Measurements from ENCODE around the gene PJVK. TPM values are rescaled to one million over a fixed set of nuclear protein-coding genes. Genes with fewer than 3 reads are reported as not detected.

Gene PJVK
- total and polyA plus RNA-seq, 2 experiments from 2014 or later = 3.9 to 4.6 TPM

DNA sequence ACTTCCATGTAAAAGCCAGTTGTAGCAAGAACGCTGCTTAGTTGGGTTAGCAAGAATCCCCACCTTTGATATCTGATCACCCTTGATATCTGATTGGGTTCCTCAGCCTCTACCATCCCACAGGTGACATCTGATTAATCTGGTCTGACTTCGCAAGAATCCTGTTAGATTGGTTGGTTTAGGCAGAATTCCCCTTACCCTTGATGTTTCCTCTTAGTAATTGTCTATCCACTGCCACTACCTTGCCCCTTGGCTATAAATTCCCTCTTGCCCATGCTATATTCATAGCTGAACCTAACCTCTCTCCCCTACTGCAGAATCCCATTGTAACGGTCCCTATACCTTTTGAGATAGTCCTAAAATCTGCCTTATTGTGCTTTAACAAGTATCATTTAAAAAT lies 33.3 kb upstream of the PJVK start:
- no peak overlapping the region for H3K4me3 ChIP-seq
- no peaks in the 10 kb centered on the region for H4K20me1 ChIP-seq (ENCODE audit: insufficient read depth, poor library complexity, severe bottlenecking)
- no peaks in the 10 kb centered on the region for H3K9me3 ChIP-seq (ENCODE audit: low read depth)
- H3K27ac ChIP-seq = no peak overlapping the region
- H3K4me1 ChIP-seq (ENCODE audit: insufficient read depth) = peaks cover 6% of the 10 kb centered on the region
- no peaks in the 10 kb centered on the region for H3K36me3 ChIP-seq (replicated peaks; ENCODE audit: insufficient read depth, low read depth)
- H3K4me2 ChIP-seq = no peak overlapping the region
- TF ChIP-seq EZH2 (IDR thresholded peaks at IDR 0.05; ENCODE audit: borderline replicate concordance) = no peak
- TF ChIP-seq, protein P1, sequence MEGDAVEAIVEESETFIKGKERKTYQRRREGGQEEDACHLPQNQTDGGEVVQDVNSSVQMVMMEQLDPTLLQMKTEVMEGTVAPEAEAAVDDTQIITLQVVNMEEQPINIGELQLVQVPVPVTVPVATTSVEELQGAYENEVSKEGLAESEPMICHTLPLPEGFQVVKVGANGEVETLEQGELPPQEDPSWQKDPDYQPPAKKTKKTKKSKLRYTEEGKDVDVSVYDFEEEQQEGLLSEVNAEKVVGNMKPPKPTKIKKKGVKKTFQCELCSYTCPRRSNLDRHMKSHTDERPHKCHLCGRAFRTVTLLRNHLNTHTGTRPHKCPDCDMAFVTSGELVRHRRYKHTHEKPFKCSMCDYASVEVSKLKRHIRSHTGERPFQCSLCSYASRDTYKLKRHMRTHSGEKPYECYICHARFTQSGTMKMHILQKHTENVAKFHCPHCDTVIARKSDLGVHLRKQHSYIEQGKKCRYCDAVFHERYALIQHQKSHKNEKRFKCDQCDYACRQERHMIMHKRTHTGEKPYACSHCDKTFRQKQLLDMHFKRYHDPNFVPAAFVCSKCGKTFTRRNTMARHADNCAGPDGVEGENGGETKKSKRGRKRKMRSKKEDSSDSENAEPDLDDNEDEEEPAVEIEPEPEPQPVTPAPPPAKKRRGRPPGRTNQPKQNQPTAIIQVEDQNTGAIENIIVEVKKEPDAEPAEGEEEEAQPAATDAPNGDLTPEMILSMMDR (IDR thresholded peaks at IDR 0.05; ENCODE audit: poor library complexity) = no peak
- TF ChIP-seq EZH2phosphoT487 (IDR thresholded peaks at IDR 0.05; ENCODE audit: low read depth, severe bottlenecking, unreplicated experiment) = no peak
- no peak overlapping the region for H2AFZ ChIP-seq
- no peak for DNase-seq (ENCODE audit: low spot score)
- H3K9me2 ChIP-seq (replicated peaks; ENCODE audit: insufficient read depth) = no peaks in the 10 kb centered on the region
- no peaks in the 10 kb centered on the region for H3K27me3 ChIP-seq
- 94% methylated on average over 3 of the region's 3 CpGs for WGBS (ENCODE audit: low lambda C conversion rate, missing lambda C conversion rate)
- H3K79me2 ChIP-seq = no peaks in the 10 kb centered on the region

DNA sequence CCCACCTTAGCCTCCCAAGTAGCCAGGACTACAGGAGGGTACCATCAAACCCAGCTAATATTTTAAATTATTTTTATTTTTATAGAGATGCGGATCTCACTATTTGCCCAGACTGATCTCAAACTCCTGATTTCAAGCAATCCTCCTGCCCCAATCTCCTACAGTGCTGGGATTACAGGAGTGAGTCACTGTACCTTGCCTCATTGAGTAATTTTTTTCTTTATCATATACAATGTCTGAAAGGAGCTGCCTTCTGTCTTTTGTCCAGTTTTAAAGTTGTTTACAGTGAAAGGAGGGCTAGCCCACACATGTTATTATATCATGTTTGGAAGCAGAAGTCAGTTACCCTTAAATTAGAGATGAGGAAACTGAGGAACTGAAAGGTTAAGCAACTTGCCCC lies 32.8 kb upstream of the PJVK start:
- H3K9me2 ChIP-seq (replicated peaks; ENCODE audit: insufficient read depth) = no peaks in the 10 kb centered on the region
- no peaks in the 10 kb centered on the region for H3K27me3 ChIP-seq
- no peak overlapping the region for H3K4me2 ChIP-seq
- no peaks in the 10 kb centered on the region for H4K20me1 ChIP-seq (ENCODE audit: insufficient read depth, poor library complexity, severe bottlenecking)
- H3K4me1 ChIP-seq (ENCODE audit: insufficient read depth) = peaks cover 4% of the 10 kb centered on the region
- H3K36me3 ChIP-seq (replicated peaks; ENCODE audit: insufficient read depth, low read depth) = no peaks in the 10 kb centered on the region
- no peak for DNase-seq (ENCODE audit: low spot score)
- no peaks in the 10 kb centered on the region for H3K9me3 ChIP-seq (ENCODE audit: low read depth)
- TF ChIP-seq EZH2 (IDR thresholded peaks at IDR 0.05; ENCODE audit: borderline replicate concordance) = no peak
- no peak for TF ChIP-seq EZH2phosphoT487 (IDR thresholded peaks at IDR 0.05; ENCODE audit: low read depth, severe bottlenecking, unreplicated experiment)
- TF ChIP-seq, protein P1 (IDR thresholded peaks at IDR 0.05; ENCODE audit: poor library complexity) = no peak
- no peak overlapping the region for H3K4me3 ChIP-seq
- no peaks in the 10 kb centered on the region for H3K79me2 ChIP-seq
- 81% methylated on average over 1 of the region's 1 CpG for WGBS (ENCODE audit: low lambda C conversion rate, missing lambda C conversion rate)
- H2AFZ ChIP-seq = no peak overlapping the region
- H3K27ac ChIP-seq = no peak overlapping the region

DNA sequence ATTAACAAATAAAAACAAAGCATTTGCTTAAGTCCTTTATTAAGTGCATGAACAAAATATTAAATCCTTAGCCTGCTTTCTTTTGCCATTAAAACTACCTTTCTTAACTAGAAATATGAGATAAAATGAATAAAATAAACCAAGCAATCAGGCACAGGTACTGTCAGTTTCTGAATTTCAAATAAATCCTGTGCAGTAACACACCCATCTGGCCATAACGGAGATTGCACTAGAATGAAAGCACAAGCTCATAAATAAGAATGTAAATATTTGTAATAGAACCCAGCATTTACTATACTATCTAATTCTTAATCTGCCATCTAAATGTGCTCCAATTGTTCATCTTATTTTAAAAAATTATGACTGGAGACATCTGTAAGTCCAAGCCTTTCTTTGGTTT lies 32.1 kb upstream of the PJVK start:
- H3K9me3 ChIP-seq (ENCODE audit: low read depth) = no peaks in the 10 kb centered on the region
- no peaks in the 10 kb centered on the region for H3K9me2 ChIP-seq (replicated peaks; ENCODE audit: insufficient read depth)
- 29% methylated on average over 1 of the region's 1 CpG for WGBS (ENCODE audit: low lambda C conversion rate, missing lambda C conversion rate)
- DNase-seq (ENCODE audit: low spot score) = peak; percentile 21
- no peaks in the 10 kb centered on the region for H4K20me1 ChIP-seq (ENCODE audit: insufficient read depth, poor library complexity, severe bottlenecking)
- TF ChIP-seq, protein P1 (IDR thresholded peaks at IDR 0.05; ENCODE audit: poor library complexity) = peak; percentile 59
- TF ChIP-seq EZH2 (IDR thresholded peaks at IDR 0.05; ENCODE audit: borderline replicate concordance) = no peak
- no peak overlapping the region for H3K4me3 ChIP-seq
- peaks cover 4% of the 10 kb centered on the region for H3K4me1 ChIP-seq (ENCODE audit: insufficient read depth)
- no peak overlapping the region for H3K27ac ChIP-seq
- H2AFZ ChIP-seq = no peak overlapping the region
- no peak overlapping the region for H3K4me2 ChIP-seq
- H3K36me3 ChIP-seq (replicated peaks; ENCODE audit: insufficient read depth, low read depth) = no peaks in the 10 kb centered on the region
- no peaks in the 10 kb centered on the region for H3K79me2 ChIP-seq
- H3K27me3 ChIP-seq = no peaks in the 10 kb centered on the region

DNA sequence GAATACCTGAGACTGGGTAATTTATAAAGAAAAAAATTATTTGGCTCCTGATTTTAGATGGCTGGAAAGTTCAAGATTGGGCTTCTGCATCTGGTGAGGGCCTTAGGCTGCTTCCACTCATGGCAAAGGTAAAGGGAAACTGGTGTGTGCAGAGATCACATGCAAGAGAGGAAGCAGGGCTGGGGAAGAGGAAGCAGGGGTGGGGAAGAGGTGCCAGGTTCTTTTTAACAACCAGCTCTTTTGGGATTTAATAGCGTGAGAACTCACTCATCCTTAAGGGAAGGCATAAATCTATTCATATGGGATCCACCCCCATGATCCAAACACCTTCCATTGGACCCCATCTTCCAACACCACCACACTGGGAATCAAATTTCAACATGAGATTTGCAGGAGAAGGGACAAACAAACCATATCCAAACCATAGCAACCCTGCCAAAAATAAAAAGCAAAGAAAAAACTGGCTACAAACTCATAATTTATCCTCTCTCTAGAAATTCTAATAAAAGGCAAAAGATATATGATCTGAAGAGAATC lies 30.6 kb upstream of the PJVK start:
- Histone ChIP-seq H3K4me1 (ENCODE audit: insufficient read depth) (no peaks in the 10 kb centered on the region), H4K20me1 (ENCODE audit: insufficient read depth, poor library complexity, severe bottlenecking) (no peaks in the 10 kb centered on the region), H3K4me3 (no peak overlapping the region), H3K4me2 (no peak overlapping the region), H3K27ac (no peak overlapping the region), H2AFZ (no peak overlapping the region), H3K27me3 (no peaks in the 10 kb centered on the region), H3K9me2 (replicated peaks; ENCODE audit: insufficient read depth) (no peaks in the 10 kb centered on the region), H3K79me2 (no peaks in the 10 kb centered on the region), H3K9me3 (ENCODE audit: low read depth) (no peaks in the 10 kb centered on the region), H3K36me3 (replicated peaks; ENCODE audit: insufficient read depth, low read depth) (no peaks in the 10 kb centered on the region)
- TF ChIP-seq EZH2phosphoT487 (IDR thresholded peaks at IDR 0.05; ENCODE audit: low read depth, severe bottlenecking, unreplicated experiment) (no peak), EZH2 (IDR thresholded peaks at IDR 0.05; ENCODE audit: borderline replicate concordance) (no peak)
- TF ChIP-seq, protein P1 (IDR thresholded peaks at IDR 0.05; ENCODE audit: poor library complexity) = no peak
- WGBS (ENCODE audit: low lambda C conversion rate, missing lambda C conversion rate) = 100% methylated on average over 1 of the region's 1 CpG
- no peak for DNase-seq (ENCODE audit: low spot score)

All from hepatocyte (in vitro differentiated cells).